ENCODE data around the gene AACS.

Gene AACS

GRCh38 chr12:125172231-125172850, 107.1 kb downstream of the AACS start:
- no peak overlapping the region for H3K4me3 ChIP-seq (ENCODE audit: low read depth, low read length)
- no peak for DNase-seq (ENCODE audit: low read depth, low spot score)
- no peak for TF ChIP-seq CTCF (IDR thresholded peaks at IDR 0.05; ENCODE audit: low read depth, low read length)
- in situ Hi-C loops (cut with HindIII; ENCODE audit: low sequenced_read_pairs) = no loop called here

GRCh38 chr12:125175576-125175975, 110.3 kb downstream of the AACS start:
- TF ChIP-seq CTCF (IDR thresholded peaks at IDR 0.05; ENCODE audit: low read depth, low read length) = no peak
- H3K4me3 ChIP-seq (ENCODE audit: low read depth, low read length) = no peak overlapping the region
- in situ Hi-C loops (cut with HindIII; ENCODE audit: low sequenced_read_pairs) = no loop called here
- DNase-seq (ENCODE audit: low read depth, low spot score) = no peak

- H3K4me3 ChIP-seq (ENCODE audit: low read depth, low read length) = no peak overlapping the region
- no peak for TF ChIP-seq CTCF (IDR thresholded peaks at IDR 0.05; ENCODE audit: low read depth, low read length)
- DNase-seq (ENCODE audit: low read depth, low spot score) = no peak
- in situ Hi-C loops (cut with HindIII; ENCODE audit: low sequenced_read_pairs) = no loop called here
Measured at GRCh38 chr12:125178222-125178621, 113.0 kb downstream of the AACS start.

- H3K4me3 ChIP-seq (ENCODE audit: low read depth, low read length) = no peak overlapping the region
- DNase-seq (ENCODE audit: low read depth, low spot score) = no peak
- no peak for TF ChIP-seq CTCF (IDR thresholded peaks at IDR 0.05; ENCODE audit: low read depth, low read length)
- in situ Hi-C loops (cut with HindIII; ENCODE audit: low sequenced_read_pairs) = no loop called here
Measured at GRCh38 chr12:125180144-125180543, 114.9 kb downstream of the AACS start.

- H3K4me3 ChIP-seq (ENCODE audit: low read depth, low read length) = no peak overlapping the region
- TF ChIP-seq CTCF (IDR thresholded peaks at IDR 0.05; ENCODE audit: low read depth, low read length) = no peak
- in situ Hi-C loops (cut with HindIII; ENCODE audit: low sequenced_read_pairs) = no loop called here
- DNase-seq (ENCODE audit: low read depth, low spot score) = no peak
Measured at GRCh38 chr12:125181107-125181506, 115.9 kb downstream of the AACS start.

GRCh38 chr12:125183187-125184067, 118.2 kb downstream of the AACS start:
- no peak overlapping the region for H3K4me3 ChIP-seq (ENCODE audit: low read depth, low read length)
- in situ Hi-C loops (cut with HindIII; ENCODE audit: low sequenced_read_pairs) = no loop called here
- peak; percentile 77 for DNase-seq (ENCODE audit: low read depth, low spot score)
- peak; percentile 100 for TF ChIP-seq CTCF (IDR thresholded peaks at IDR 0.05; ENCODE audit: low read depth, low read length)
